Natural killer cell treated with Interleukin-12 subunit alpha and Interleukin-12 subunit beta and Interleukin-15 and Interleukin-18, amount 100 ng/mL, for 72 hours (primary cell): ENCODE data around the gene C16orf92. TPM values are rescaled to one million over a fixed set of nuclear protein-coding genes. Genes with fewer than 3 reads are reported as not detected.
A peak's percentile ranks its signal among the peaks of the same experiment; 100 is the strongest.
"Not testable (repeated sequence)": the region's sequence is repeated elsewhere in the genome, so short reads cannot be mapped to it uniquely, and the experiment has no call there.

Source experiments
- ATAC-seq, 2 donors: fragments of 150-1000 bp; cut with Tn5 transposase in 1 of 2; sonication (Bioruptor Pico), chemical (Tn5 transposase) in 1 of 2; 2 replicates each; pipeline ENCODE4 v1.10.0; 2021
- DNase-seq: peaks from one replicate; pipeline ENCODE4 v3.0.0; 2022; ENCODE audit warnings: low spot score
- H3K27ac Mint-ChIP-seq, 2 donors: 1 replicate in 1 of 2; 2 replicates in 1 of 2; pipeline ENCODE4 v1.8.0; 2022; ENCODE audit warnings: mixed read lengths in 2 of 2, mild to moderate bottlenecking in 1 of 2, moderate library complexity in 1 of 2
- H3K27me3 Mint-ChIP-seq, 2 donors: 1 replicate in 1 of 2; 2 replicates in 1 of 2; pipeline ENCODE4 v1.8.0; 2022; ENCODE audit warnings: mixed read lengths in 2 of 2
- H3K36me3 Mint-ChIP-seq: one replicate; pipeline ENCODE4 v1.8.0; 2022; ENCODE audit warnings: mixed read lengths
- H3K4me1 Mint-ChIP-seq, 2 donors: 1 replicate in 1 of 2; 2 replicates in 1 of 2; pipeline ENCODE4 v1.8.0; 2022; ENCODE audit warnings: low read depth in 2 of 2, mixed read lengths in 2 of 2, mild to moderate bottlenecking in 1 of 2
- H3K4me3 Mint-ChIP-seq: one replicate; pipeline ENCODE4 v1.8.0; 2022; ENCODE audit warnings: mixed read lengths
- H3K9me3 Mint-ChIP-seq: 2 replicates; pipeline ENCODE4 v1.8.0; 2022; ENCODE audit warnings: mixed read lengths
- total RNA-seq, 2 donors: library from RNA; stranded (reverse); gene quantifications; one replicate each; pipeline ENCODE4 v1.2.3, GENCODE V29; 2022

The C16orf92 gene
- total RNA-seq, 2 donors from 2014 or later = not detected

- peak; percentile 64 for DNase-seq
- Mint-ChIP-seq H3K4me1 (peaks cover 4 to 12% of the 10 kb centered on the region in 2 donors), H3K4me3 (peak overlapping the region; percentile 43), H3K36me3 (no peaks in the 10 kb centered on the region), H3K27me3 (peaks cover 29 to 38% of the 10 kb centered on the region in 2 donors), H3K27ac (no peak overlapping the region), H3K9me3 (no peaks in the 10 kb centered on the region)
- ATAC-seq = peak; percentile 42 to 56
These were observed 9.3 kb downstream of the C16orf92 start for GRCh38 chr16:30032083-30032819.

DNA sequence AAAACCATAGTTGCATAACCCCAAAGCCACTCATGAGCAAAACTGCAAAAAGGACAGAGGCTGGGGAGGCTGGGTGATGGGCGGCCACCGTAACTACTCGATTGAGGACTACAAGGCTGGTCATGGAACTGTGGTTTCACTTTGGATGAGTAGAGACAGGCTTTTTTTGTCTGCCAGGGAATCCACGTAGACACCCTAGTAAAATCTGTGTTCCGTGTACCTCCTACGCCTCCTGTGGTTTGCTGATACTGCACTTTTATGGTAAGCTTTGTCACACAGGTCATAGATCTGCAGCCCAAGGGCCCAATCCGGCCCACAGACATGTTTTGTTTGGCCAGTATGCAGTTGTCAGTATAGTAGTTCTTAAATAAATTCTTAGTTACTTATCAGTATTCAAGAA lies 10.3 kb downstream of the C16orf92 start:
- H3K9me3 Mint-ChIP-seq = no peaks in the 10 kb centered on the region
- H3K4me3 Mint-ChIP-seq = no peak overlapping the region
- H3K27ac Mint-ChIP-seq = no peak overlapping the region
- peak; percentile 13 for DNase-seq
- peaks cover 4 to 9% of the 10 kb centered on the region in 2 donors for H3K4me1 Mint-ChIP-seq
- H3K27me3 Mint-ChIP-seq = peaks cover 19 to 29% of the 10 kb centered on the region in 2 donors
- no peaks in the 10 kb centered on the region for H3K36me3 Mint-ChIP-seq
- ATAC-seq = no peak

DNA sequence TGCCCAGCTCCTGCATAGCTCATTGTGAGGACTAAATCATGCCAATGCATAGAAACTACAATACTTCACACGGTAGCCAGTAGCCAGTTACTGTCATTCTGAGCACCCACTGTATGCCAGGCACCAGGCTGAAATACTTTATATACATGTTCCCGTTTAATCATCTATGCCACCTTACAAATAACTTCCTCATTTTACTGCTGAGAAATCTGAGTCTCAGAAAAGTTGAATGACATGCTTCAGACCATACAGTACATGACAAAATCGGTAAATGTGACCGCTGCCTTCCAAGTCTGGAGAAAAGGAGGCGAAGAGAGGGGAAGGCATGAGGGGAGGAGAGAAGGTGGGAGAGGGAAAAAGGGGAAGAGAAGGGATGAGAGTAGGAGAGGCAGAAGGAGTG lies 17.2 kb downstream of the C16orf92 start:
- peaks cover 3 to 6% of the 10 kb centered on the region in 2 donors for H3K4me1 Mint-ChIP-seq
- DNase-seq = no peak
- H3K36me3 Mint-ChIP-seq = no peaks in the 10 kb centered on the region
- no peak overlapping the region for H3K4me3 Mint-ChIP-seq
- peaks cover 0 to 3% of the 10 kb centered on the region in 2 donors for H3K27me3 Mint-ChIP-seq
- ATAC-seq = no peak
- no peaks in the 10 kb centered on the region for H3K9me3 Mint-ChIP-seq
- H3K27ac Mint-ChIP-seq = no peak overlapping the region

- ATAC-seq, H3K36me3 Mint-ChIP-seq, H3K4me3 Mint-ChIP-seq, H3K27ac Mint-ChIP-seq, DNase-seq, H3K27me3 Mint-ChIP-seq, H3K4me1 Mint-ChIP-seq, H3K9me3 Mint-ChIP-seq: not testable (repeated sequence)
These were observed 17.7 kb downstream of the C16orf92 start for GRCh38 chr16:30040690-30041089.

GRCh38 chr16:30041841-30042240 lies 18.8 kb downstream of the C16orf92 start:
- Mint-ChIP-seq H3K4me3 (no peak overlapping the region), H3K27me3 (no peaks in the 10 kb centered on the region)
- DNase-seq = no peak

DNA sequence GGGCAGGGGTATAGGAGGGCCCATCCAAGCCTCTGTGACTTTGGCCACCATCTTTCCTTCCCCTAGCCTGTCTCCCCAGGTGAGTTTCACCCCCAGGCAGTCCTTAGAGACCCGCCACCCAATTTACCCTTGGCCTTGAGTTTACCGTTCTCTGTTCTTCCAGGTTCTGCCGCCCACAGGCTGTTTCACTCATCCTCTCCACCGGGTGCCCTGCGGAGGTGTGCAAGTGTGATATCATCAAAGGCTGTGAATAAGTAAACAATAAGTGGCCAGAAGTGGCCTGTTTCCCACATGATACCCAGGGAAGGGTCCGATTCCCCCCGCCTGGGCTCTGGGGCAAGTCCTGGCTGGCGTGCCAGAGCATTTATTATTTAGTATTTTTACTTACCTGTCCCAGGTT lies 23.2 kb downstream of the C16orf92 start:
- ATAC-seq (peak in 1 of 2 donors; percentile 33), DNase-seq (no peak)
- no peaks in the 10 kb centered on the region for H3K27me3 Mint-ChIP-seq
- H3K36me3 Mint-ChIP-seq = no peaks in the 10 kb centered on the region
- peaks cover 9 to 13% of the 10 kb centered on the region in 2 donors for H3K4me1 Mint-ChIP-seq
- no peak overlapping the region for H3K4me3 Mint-ChIP-seq
- H3K9me3 Mint-ChIP-seq = no peaks in the 10 kb centered on the region
- H3K27ac Mint-ChIP-seq = no peak overlapping the region

More at GRCh38 chr16:30041841-30042240, 18.8 kb downstream of the C16orf92 start:
- Mint-ChIP-seq H3K4me1 (peaks cover 6 to 7% of the 10 kb centered on the region in 2 donors), H3K36me3 (no peaks in the 10 kb centered on the region), H3K27ac (no peak overlapping the region), H3K9me3 (no peaks in the 10 kb centered on the region)
- ATAC-seq = no peak

GRCh38 chr16:30046588-30046987 lies 23.6 kb downstream of the C16orf92 start:
- ATAC-seq (peak in 1 of 2 donors; percentile 43), DNase-seq (no peak)
- peaks cover 11 to 15% of the 10 kb centered on the region in 2 donors for H3K4me1 Mint-ChIP-seq
- no peaks in the 10 kb centered on the region for H3K9me3 Mint-ChIP-seq
- no peak overlapping the region for H3K4me3 Mint-ChIP-seq
- H3K27me3 Mint-ChIP-seq = no peaks in the 10 kb centered on the region
- no peaks in the 10 kb centered on the region for H3K36me3 Mint-ChIP-seq
- no peak overlapping the region for H3K27ac Mint-ChIP-seq

GRCh38 chr16:30049871-30050270 lies 26.9 kb downstream of the C16orf92 start:
- no peaks in the 10 kb centered on the region for H3K36me3 Mint-ChIP-seq
- no peaks in the 10 kb centered on the region for H3K27me3 Mint-ChIP-seq
- peak overlapping the region in 1 of 2 donors; percentile 12 for H3K27ac Mint-ChIP-seq
- no peak overlapping the region for H3K4me3 Mint-ChIP-seq
- ATAC-seq (no peak), DNase-seq (no peak)
- H3K9me3 Mint-ChIP-seq = no peaks in the 10 kb centered on the region
- peaks cover 16 to 29% of the 10 kb centered on the region in 2 donors for H3K4me1 Mint-ChIP-seq

GRCh38 chr16:30051518-30051917 lies 28.5 kb downstream of the C16orf92 start:
- H3K27me3 Mint-ChIP-seq = no peaks in the 10 kb centered on the region
- H3K9me3 Mint-ChIP-seq = no peaks in the 10 kb centered on the region
- ATAC-seq = no peak
- no peak for DNase-seq
- no peaks in the 10 kb centered on the region for H3K36me3 Mint-ChIP-seq
- H3K27ac Mint-ChIP-seq = peak overlapping the region; percentile 10 to 73
- H3K4me1 Mint-ChIP-seq = peaks cover 13 to 25% of the 10 kb centered on the region in 2 donors
- peak overlapping the region; percentile 88 for H3K4me3 Mint-ChIP-seq

- no peaks in the 10 kb centered on the region for H3K36me3 Mint-ChIP-seq
- H3K27ac Mint-ChIP-seq = peak overlapping the region; percentile 71 to 74
- no peaks in the 10 kb centered on the region for H3K27me3 Mint-ChIP-seq
- H3K9me3 Mint-ChIP-seq = no peaks in the 10 kb centered on the region
- DNase-seq (peak; percentile 97), ATAC-seq (peak; percentile 90 to 95)
- H3K4me3 Mint-ChIP-seq = peak overlapping the region; percentile 85
- H3K4me1 Mint-ChIP-seq = peaks cover 13 to 25% of the 10 kb centered on the region in 2 donors
These were observed 29.8 kb downstream of the C16orf92 start for GRCh38 chr16:30052671-30053372.

DNA sequence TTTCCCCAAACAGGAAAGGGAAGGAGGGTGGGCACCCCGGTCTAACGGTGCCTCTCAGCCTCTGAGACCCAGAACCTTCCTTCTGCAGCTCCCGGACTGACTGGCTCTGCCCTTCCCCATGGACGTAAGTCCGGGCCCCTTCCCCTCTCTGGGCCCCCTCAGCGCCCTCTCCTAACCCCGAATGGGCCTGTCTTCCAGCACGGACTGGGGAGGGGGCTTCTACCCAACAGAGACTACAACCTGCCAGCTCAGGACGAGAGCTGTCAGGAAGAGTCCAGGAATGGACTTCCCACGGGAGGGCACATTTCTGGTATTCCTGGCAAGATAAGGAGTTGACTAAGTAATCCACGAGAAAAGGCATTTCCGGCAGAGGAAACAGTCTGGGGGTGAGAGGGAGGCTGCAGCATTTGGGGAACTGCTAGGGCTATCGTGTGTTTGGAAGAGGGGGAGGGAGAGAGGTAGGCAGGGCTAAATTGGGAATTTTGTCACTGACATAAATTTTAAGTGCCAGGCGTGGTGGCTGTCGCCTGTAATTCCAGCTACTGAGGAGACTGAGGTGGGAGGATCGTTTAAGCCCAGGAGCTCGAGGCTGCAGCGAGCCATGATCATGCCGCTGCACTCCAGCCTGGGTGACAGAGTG lies 30.5 kb downstream of the C16orf92 start:
- H3K36me3 Mint-ChIP-seq = no peaks in the 10 kb centered on the region
- peak overlapping the region; percentile 85 for H3K4me3 Mint-ChIP-seq
- no peak for DNase-seq
- peaks cover 13 to 25% of the 10 kb centered on the region in 2 donors for H3K4me1 Mint-ChIP-seq
- peak in 1 of 2 donors; percentile 3 for ATAC-seq
- H3K27me3 Mint-ChIP-seq = no peaks in the 10 kb centered on the region
- H3K27ac Mint-ChIP-seq = peak overlapping the region; percentile 46 to 71
- H3K9me3 Mint-ChIP-seq = no peaks in the 10 kb centered on the region

GRCh38 chr16:30054451-30054850 lies 31.5 kb downstream of the C16orf92 start:
- H3K4me3 Mint-ChIP-seq = peak overlapping the region; percentile 32
- ATAC-seq = no peak
- no peak overlapping the region for H3K27ac Mint-ChIP-seq
- DNase-seq = no peak
- H3K27me3 Mint-ChIP-seq = no peaks in the 10 kb centered on the region
- peaks cover 13 to 25% of the 10 kb centered on the region in 2 donors for H3K4me1 Mint-ChIP-seq
- no peaks in the 10 kb centered on the region for H3K36me3 Mint-ChIP-seq
- no peaks in the 10 kb centered on the region for H3K9me3 Mint-ChIP-seq

GRCh38 chr16:30054959-30055553 lies 32.1 kb downstream of the C16orf92 start:
- H3K36me3 Mint-ChIP-seq = no peaks in the 10 kb centered on the region
- peak overlapping the region; percentile 32 for H3K4me3 Mint-ChIP-seq
- no peak for DNase-seq
- ATAC-seq = peak; percentile 55 to 65
- peaks cover 13 to 25% of the 10 kb centered on the region in 2 donors for H3K4me1 Mint-ChIP-seq
- no peaks in the 10 kb centered on the region for H3K27me3 Mint-ChIP-seq
- peak overlapping the region in 1 of 2 donors; percentile 74 for H3K27ac Mint-ChIP-seq
- no peaks in the 10 kb centered on the region for H3K9me3 Mint-ChIP-seq
